Measurements from ENCODE around the gene DNASE1L1. TPM values are rescaled to one million over a fixed set of nuclear protein-coding genes. Genes with fewer than 3 reads are reported as not detected.
A peak's percentile ranks its signal among the peaks of the same experiment; 100 is the strongest.

DNASE1L1 gene
- total and polyA plus RNA-seq, 2 donors (not counting 1 experiment from before 2014, with no cell fraction given), result 24.6 to 49.2 TPM

GRCh38 chrX:154443992-154444754, 35.1 kb upstream of the DNASE1L1 start, which contains the start of gene FAM50A:
TSS of gene FAM50A (plus strand) at chrX:154444141. CDS start at chrX:154444236, 95 bp downstream.
- no peaks in the 10 kb centered on the region for H3K9me3 Mint-ChIP-seq (ENCODE audit: insufficient read depth)
- no peak for TF ChIP-seq EZH2 (IDR thresholded peaks at IDR 0.05; ENCODE audit: borderline replicate concordance, insufficient read depth, low read depth, low read length, poor library complexity, severe bottlenecking)
- TF ChIP-seq CTCF (IDR thresholded peaks at IDR 0.05), result no peak
- POLR2A ChIA-PET, result interaction anchor here (1.1 kb wide), 1 partner anchor 14 kb away, joined by 4 read pairs; the partner anchor contains the start of gene PLXNA3
- peak within 1 kb of the TSS; percentile 68 for H2AFZ ChIP-seq (ENCODE audit: insufficient read depth, low read depth, low read length, poor library complexity, severe bottlenecking)
- peak; percentile 90 for ATAC-seq (ENCODE audit: low read depth)
- no peaks in the 10 kb centered on the region for H3K9me3 ChIP-seq (ENCODE audit: control extremely low read depth in 1 of 3, control insufficient read depth in 2 of 3, insufficient read depth in 1 of 3, low read length in 2 of 3)
- H3K4me2 ChIP-seq (replicated peaks; ENCODE audit: low read depth, low read length, poor library complexity, severe bottlenecking), result peak within 1 kb of the TSS; percentile 87
- H3K27me3 ChIP-seq (replicated peaks in 1 of 4; ENCODE audit: control extremely low read depth in 1 of 4, control insufficient read depth in 3 of 4, insufficient read depth in 4 of 4, low read length in 3 of 4), result no peaks in the 10 kb centered on the region
- DNase-seq, result peak; percentile 86
- H3K9ac ChIP-seq (ENCODE audit: low read length), result peak within 1 kb of the TSS; percentile 69
- intact Hi-C loops (cut with micrococcal nuclease), result loop anchor here (5.0 kb wide), 1 partner anchor 33 kb away; the partner anchor contains the start of gene LAGE3
- H3K27me3 Mint-ChIP-seq, result no peaks in the 10 kb centered on the region
- peaks cover 11% of the 10 kb centered on the region for H3K79me2 ChIP-seq (ENCODE audit: control insufficient read depth, insufficient read depth, low read length)
- peak within 1 kb of the TSS; percentile 83 for H3K4me3 Mint-ChIP-seq
- peak within 1 kb of the TSS; percentile 69 to 81 for H3K27ac ChIP-seq (ENCODE audit: low read length in 2 of 2)
- peak within 1 kb of the TSS; percentile 37 for H3K27ac Mint-ChIP-seq
- H3K4me1 Mint-ChIP-seq, result peaks cover 5% of the 10 kb centered on the region
- H3K4me1 ChIP-seq (ENCODE audit: control insufficient read depth in 2 of 2, insufficient read depth in 2 of 2, low read length in 2 of 2), result peaks cover 10 to 18% of the 10 kb centered on the region in 2 donors
- H3K36me3 ChIP-seq (replicated peaks in 1 of 2; ENCODE audit: control extremely low read depth in 1 of 2, control insufficient read depth in 1 of 2, extremely low read depth in 1 of 2, insufficient read depth in 2 of 2, low read length in 1 of 2), result peaks cover 0 to 18% of the 10 kb centered on the region in 2 experiments
- peak within 1 kb of the TSS in 4 of 5 experiments; percentile 49 to 58 (median 53) for H3K4me3 ChIP-seq (ENCODE audit: control extremely low read depth in 1 of 5, extremely low read depth in 1 of 5, insufficient read depth in 1 of 5, low read depth in 2 of 5, low read length in 4 of 5)
- 4% methylated on average over 73 of the region's 94 CpGs for WGBS (ENCODE audit: insufficient coverage)
- no peaks in the 10 kb centered on the region for H4K20me1 ChIP-seq (ENCODE audit: control insufficient read depth, insufficient read depth, low read length, poor library complexity, severe bottlenecking)
- CTCF ChIA-PET, result interaction anchor here (1.0 kb wide), 1 partner anchor 32 kb away, joined by 3 read pairs; no protein-coding TSS in a partner anchor

All from B cell (primary cell).